GM10847 (cell line): ENCODE data around the gene NEGR1.

Experiments
- POLR2A ChIP-seq: IDR thresholded peaks from 2 replicates; pipeline ENCODE4 v1.6.1; 2011; ENCODE audit not compliant: insufficient read length; ENCODE audit errors: extremely low read depth

The NEGR1 gene

GRCh38 chr1:72037745-72038343 lies 244.5 kb downstream of the NEGR1 start:
- no peak for TF ChIP-seq POLR2A

- no peak for TF ChIP-seq POLR2A
Observed at GRCh38 chr1:72034827-72035226, 247.5 kb downstream of the NEGR1 start.

GRCh38 chr1:72023063-72023930 lies 259.0 kb downstream of the NEGR1 start:
- TF ChIP-seq POLR2A = no peak

GRCh38 chr1:72018562-72018961 lies 263.8 kb downstream of the NEGR1 start:
- TF ChIP-seq POLR2A = no peak

GRCh38 chr1:72015006-72015405 lies 267.3 kb downstream of the NEGR1 start:
- no peak for TF ChIP-seq POLR2A

GRCh38 chr1:72013161-72013560 lies 269.2 kb downstream of the NEGR1 start:
- no peak for TF ChIP-seq POLR2A

- no peak for TF ChIP-seq POLR2A
Observed at GRCh38 chr1:72011721-72012120, 270.6 kb downstream of the NEGR1 start.

- no peak for TF ChIP-seq POLR2A
Observed at GRCh38 chr1:72010094-72010431, 272.3 kb downstream of the NEGR1 start.

GRCh38 chr1:72009173-72010093 lies 272.9 kb downstream of the NEGR1 start:
- no peak for TF ChIP-seq POLR2A

- no peak for TF ChIP-seq POLR2A
Observed at GRCh38 chr1:72007312-72007711, 275.0 kb downstream of the NEGR1 start.

- no peak for TF ChIP-seq POLR2A
Observed at GRCh38 chr1:72006092-72006491, 276.2 kb downstream of the NEGR1 start.

GRCh38 chr1:72003092-72003491 lies 279.2 kb downstream of the NEGR1 start:
- TF ChIP-seq POLR2A = no peak

- no peak for TF ChIP-seq POLR2A
Observed at GRCh38 chr1:72000809-72001208, 281.5 kb downstream of the NEGR1 start.

GRCh38 chr1:71994646-71995045 lies 287.7 kb downstream of the NEGR1 start:
- TF ChIP-seq POLR2A = no peak

- no peak for TF ChIP-seq POLR2A
Observed at GRCh38 chr1:71987181-71987580, 295.2 kb downstream of the NEGR1 start.

- TF ChIP-seq POLR2A = no peak
Observed at GRCh38 chr1:71986160-71986559, 296.2 kb downstream of the NEGR1 start.
